ENCODE data around the gene LRBA. TPM values are rescaled to one million over a fixed set of nuclear protein-coding genes. Genes with fewer than 3 reads are reported as not detected.

The LRBA gene
- polyA plus RNA-seq, 1 of the 3 experiments (the other 2 are of a cell fraction), result 11.4 TPM

DNA sequence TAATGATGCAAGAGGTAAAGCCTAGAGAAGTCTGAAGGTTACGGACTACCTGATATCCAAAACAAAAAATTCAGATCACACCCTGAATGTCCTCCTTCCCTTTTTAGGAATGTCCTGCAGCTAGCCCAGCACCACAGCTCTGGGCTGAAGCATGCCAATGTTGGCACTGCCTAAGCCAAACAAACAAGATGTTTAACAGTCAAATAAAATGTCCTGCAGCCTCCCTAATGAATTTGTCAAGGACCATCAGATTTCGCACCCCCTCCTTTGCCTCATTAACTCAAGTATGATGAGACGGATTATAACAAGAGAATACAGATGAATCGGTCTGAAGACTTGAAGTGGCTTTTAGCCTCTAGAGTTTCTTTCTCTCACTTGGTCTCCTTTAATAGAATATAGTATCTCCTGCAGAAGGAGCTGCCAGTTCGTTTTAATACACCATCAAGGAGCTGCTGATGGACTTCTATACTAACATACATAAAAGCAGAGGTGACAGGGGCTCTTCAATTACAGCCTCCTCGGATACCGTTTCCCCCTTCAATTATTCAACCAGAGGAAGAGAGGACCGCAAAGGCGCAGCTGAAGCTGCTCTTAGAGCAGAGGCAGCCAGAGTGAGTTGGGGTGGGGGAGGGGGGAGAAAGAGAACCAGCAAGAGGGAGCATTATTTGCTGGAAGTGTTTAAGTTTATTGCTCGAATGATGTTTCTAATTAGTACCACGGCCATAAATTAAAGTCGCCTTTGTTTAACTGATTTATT is 436.2 kb downstream of the LRBA start (continued):
- TF ChIP-seq FOXM1 (IDR thresholded peaks at IDR 0.05; ENCODE audit: low read depth), result no peak
- no peak for TF ChIP-seq MEF2A (IDR thresholded peaks at IDR 0.05; ENCODE audit: borderline replicate concordance, low read depth)
- TF ChIP-seq POLR2AphosphoS5 (IDR thresholded peaks at IDR 0.05; ENCODE audit: low read depth, low read length), result no peak

DNA sequence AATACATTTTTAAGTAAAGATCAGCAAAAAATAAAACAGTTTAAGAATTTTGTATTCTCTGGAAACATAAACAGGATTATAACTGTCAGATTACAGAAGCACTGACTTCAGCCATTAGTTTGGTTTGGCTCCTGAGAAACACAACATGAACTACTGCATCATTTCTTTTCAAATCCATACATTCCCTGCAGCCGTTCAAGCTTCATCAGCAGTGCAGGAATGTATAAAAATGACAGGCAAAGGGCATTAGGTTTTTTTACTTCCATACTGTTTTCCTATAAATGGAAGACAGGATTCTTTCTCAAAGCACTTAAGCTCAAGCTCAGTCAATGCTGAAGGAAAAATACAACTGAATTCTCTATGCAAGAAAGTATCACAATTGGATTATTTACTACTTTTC is 437.3 kb downstream of the LRBA start:
- no peak overlapping the region for H2AFZ ChIP-seq (ENCODE audit: low read depth)
- H3F3A ChIP-seq (replicated peaks; ENCODE audit: insufficient read depth), result peaks cover 20% of the 10 kb centered on the region
- CTCF ChIA-PET, result interaction anchor here (0.8 kb wide), 1 partner anchor 32 kb away, joined by 3 read pairs; no protein-coding TSS in a partner anchor
- no peak overlapping the region for H3K4me3 ChIP-seq (ENCODE audit: low read depth in 2 of 2, low read length in 1 of 2)
- no peaks in the 10 kb centered on the region for H3K27me3 ChIP-seq (ENCODE audit: insufficient read depth)
- H3K27ac ChIP-seq (ENCODE audit: low read depth in 2 of 2, low read length in 1 of 2), result no peak overlapping the region
- no peak overlapping the region for H3K4me2 ChIP-seq
- peaks cover 3 to 18% of the 10 kb centered on the region in 2 experiments; a peak in 3 of 4 replicates for H3K4me1 ChIP-seq (ENCODE audit: control insufficient read depth in 1 of 2, insufficient read depth in 2 of 2, low read depth in 1 of 2, low read length in 1 of 2)
- no peak overlapping the region for H3K9ac ChIP-seq
- H3K9me2 ChIP-seq, result no peaks in the 10 kb centered on the region
- DNase-seq, result no peak
- WGBS (ENCODE audit: low lambda C conversion rate), result 65% methylated on average over 1 of the region's 1 CpG
- no peaks in the 10 kb centered on the region for H3K9me3 ChIP-seq
- H3K36me3 ChIP-seq (replicated peaks in 1 of 2; ENCODE audit: control insufficient read depth in 1 of 2, insufficient read depth in 2 of 2, low read length in 1 of 2), result no peaks in the 10 kb centered on the region
- no peaks in the 10 kb centered on the region for H3K79me2 ChIP-seq (ENCODE audit: insufficient read depth)
- POLR2A ChIA-PET, result no interaction called here
- no peaks in the 10 kb centered on the region for H4K20me1 ChIP-seq (ENCODE audit: insufficient read depth)
- TF ChIP-seq NRF1 (IDR thresholded peaks at IDR 0.05; ENCODE audit: low read depth, low read length) (no peak), GATA2 (CRISPR knock-in tag; IDR thresholded peaks at IDR 0.05) (no peak), POLR2AphosphoS5 (IDR thresholded peaks at IDR 0.05; ENCODE audit: low read depth, low read length) (no peak), RXRA (IDR thresholded peaks at IDR 0.05; ENCODE audit: borderline replicate concordance, low read depth) (no peak), FOXM1 (IDR thresholded peaks at IDR 0.05; ENCODE audit: low read depth) (no peak)
- TF ChIP-seq, protein P1, sequence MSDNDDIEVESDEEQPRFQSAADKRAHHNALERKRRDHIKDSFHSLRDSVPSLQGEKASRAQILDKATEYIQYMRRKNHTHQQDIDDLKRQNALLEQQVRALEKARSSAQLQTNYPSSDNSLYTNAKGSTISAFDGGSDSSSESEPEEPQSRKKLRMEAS (IDR thresholded peaks at IDR 0.05; ENCODE audit: low read depth), result no peak
- TF ChIP-seq, protein P2, sequence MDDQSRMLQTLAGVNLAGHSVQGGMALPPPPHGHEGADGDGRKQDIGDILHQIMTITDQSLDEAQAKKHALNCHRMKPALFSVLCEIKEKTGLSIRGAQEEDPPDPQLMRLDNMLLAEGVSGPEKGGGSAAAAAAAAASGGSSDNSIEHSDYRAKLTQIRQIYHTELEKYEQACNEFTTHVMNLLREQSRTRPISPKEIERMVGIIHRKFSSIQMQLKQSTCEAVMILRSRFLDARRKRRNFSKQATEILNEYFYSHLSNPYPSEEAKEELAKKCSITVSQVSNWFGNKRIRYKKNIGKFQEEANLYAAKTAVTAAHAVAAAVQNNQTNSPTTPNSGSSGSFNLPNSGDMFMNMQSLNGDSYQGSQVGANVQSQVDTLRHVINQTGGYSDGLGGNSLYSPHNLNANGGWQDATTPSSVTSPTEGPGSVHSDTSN (IDR thresholded peaks at IDR 0.05), result no peak

DNA sequence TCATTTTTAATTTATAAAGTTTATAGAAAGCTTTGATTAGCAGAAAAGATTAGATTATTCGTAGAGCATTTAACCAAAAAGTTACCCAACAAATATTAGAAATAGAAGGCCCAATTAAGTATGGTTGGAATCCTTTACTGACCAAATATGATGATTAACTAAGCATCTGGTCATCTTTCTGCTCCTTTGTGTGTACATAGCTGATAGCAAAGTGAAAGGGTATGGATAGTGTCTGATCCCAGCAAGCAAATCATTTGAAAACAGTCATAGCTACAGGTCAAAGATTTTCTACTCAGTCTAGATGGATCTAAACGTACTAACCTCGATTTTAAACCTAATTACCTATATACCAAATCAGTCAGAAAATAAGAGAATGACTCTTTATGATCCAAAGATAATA is 440.4 kb downstream of the LRBA start:
- no peak for TF ChIP-seq MEF2A (IDR thresholded peaks at IDR 0.05; ENCODE audit: borderline replicate concordance, low read depth)
- TF ChIP-seq TAF1 (IDR thresholded peaks at IDR 0.05; ENCODE audit: borderline replicate concordance, low read depth, low read length), result no peak
- no peak for TF ChIP-seq FOXM1 (IDR thresholded peaks at IDR 0.05; ENCODE audit: low read depth)
- TF ChIP-seq, protein P2 (IDR thresholded peaks at IDR 0.05), result no peak
- Histone ChIP-seq H3K9me2 (no peaks in the 10 kb centered on the region), H3F3A (replicated peaks; ENCODE audit: insufficient read depth) (peaks cover 20% of the 10 kb centered on the region), H3K27ac (ENCODE audit: low read depth in 2 of 2, low read length in 1 of 2) (no peak overlapping the region), H3K9me3 (no peaks in the 10 kb centered on the region), H4K20me1 (ENCODE audit: insufficient read depth) (no peaks in the 10 kb centered on the region), H3K4me1 (ENCODE audit: control insufficient read depth in 1 of 2, insufficient read depth in 2 of 2, low read depth in 1 of 2, low read length in 1 of 2) (peaks cover 7 to 20% of the 10 kb centered on the region in 2 experiments; a peak in 3 of 4 replicates), H3K27me3 (ENCODE audit: insufficient read depth) (no peaks in the 10 kb centered on the region), H3K36me3 (replicated peaks in 1 of 2; ENCODE audit: control insufficient read depth in 1 of 2, insufficient read depth in 2 of 2, low read length in 1 of 2) (no peaks in the 10 kb centered on the region), H3K4me2 (no peak overlapping the region), H3K4me3 (ENCODE audit: low read depth in 2 of 2, low read length in 1 of 2) (no peak overlapping the region), H2AFZ (ENCODE audit: low read depth) (no peak overlapping the region), H3K9ac (no peak overlapping the region), H3K79me2 (ENCODE audit: insufficient read depth) (no peaks in the 10 kb centered on the region)
- ChIA-PET POLR2A (no interaction called here), CTCF (interaction anchor here (1.4 kb wide), 1 partner anchor 276 kb away, joined by 3 read pairs; no protein-coding TSS in a partner anchor)
- no peak for DNase-seq
- WGBS (ENCODE audit: low lambda C conversion rate), result 56% methylated on average over 3 of the region's 3 CpGs

Measured in SK-N-SH (cell line).